Keratinocyte (primary cell): ENCODE measurements around the gene PACS2. TPM values are rescaled to one million over a fixed set of nuclear protein-coding genes. Genes with fewer than 3 reads are reported as not detected.

Experiments used
- DNase-seq: peaks from one replicate; pipeline ENCODE4 v3.0.0-alpha.2; 2011; ENCODE audit warnings: low read depth, missing footprints, low spot score
- FAIRE-seq: peaks from 2 replicates; lab custom pipeline; 2011; peaks lifted over from hg19 to GRCh38; lab: Jason Lieb, UNC
- H2AFZ ChIP-seq: 2 replicates; pipeline ENCODE4 v1.6.0; 2012; ENCODE audit warnings: low read length, control low read depth, inconsistent platforms; ENCODE audit not compliant: control insufficient read depth
- H3K27ac ChIP-seq: 2 replicates; pipeline ENCODE4 v1.5.1; 2011; ENCODE audit warnings: low read length; ENCODE audit not compliant: control insufficient read depth, insufficient read depth
- H3K27me3 ChIP-seq: 3 replicates; pipeline ENCODE4 v1.6.0; 2011; ENCODE audit warnings: low read length; ENCODE audit not compliant: control insufficient read depth, insufficient read depth; ENCODE audit errors: extremely low read depth
- H3K36me3 ChIP-seq, 2 experiments: 2 replicates in 1 of 2; 3 replicates in 1 of 2; pipeline ENCODE4 v1.5.1; 2011; ENCODE audit warnings: low read length in 2 of 2, mild to moderate bottlenecking in 1 of 2; ENCODE audit not compliant: control insufficient read depth in 2 of 2, insufficient read depth in 2 of 2; ENCODE audit errors: extremely low read depth in 1 of 2
- H3K4me1 ChIP-seq: 3 replicates; pipeline ENCODE4 v1.5.1; 2011; ENCODE audit warnings: low read length; ENCODE audit not compliant: control insufficient read depth, insufficient read depth; ENCODE audit errors: extremely low read depth
- H3K4me2 ChIP-seq: 3 replicates; pipeline ENCODE4 v1.6.0; 2011; ENCODE audit warnings: low read depth, low read length; ENCODE audit not compliant: control insufficient read depth, insufficient read depth; ENCODE audit errors: extremely low read depth
- H3K4me3 ChIP-seq, 3 experiments: fragments of 200-600 bp in 1 of 3; sonication (generic) in 1 of 3; 2 replicates in 2 of 3; 3 replicates in 1 of 3; pipeline ENCODE4 v1.5.1; 2011 to 2016; ENCODE audit warnings: low read length in 3 of 3, mild to moderate bottlenecking in 3 of 3, control low read depth in 2 of 3, inconsistent platforms in 1 of 3, low read depth in 1 of 3, mixed read lengths in 1 of 3, mixed run types in 1 of 3, moderate library complexity in 1 of 3; ENCODE audit not compliant: control insufficient read depth in 2 of 3, insufficient read depth in 2 of 3; ENCODE audit errors: extremely low read depth in 1 of 3
- H3K79me2 ChIP-seq: 2 replicates; pipeline ENCODE4 v1.6.0; 2012; ENCODE audit warnings: low read length; ENCODE audit not compliant: control insufficient read depth, insufficient read depth
- H3K9ac ChIP-seq: 3 replicates; pipeline ENCODE4 v1.6.0; 2011; ENCODE audit warnings: low read length; ENCODE audit not compliant: control insufficient read depth, insufficient read depth; ENCODE audit errors: extremely low read depth
- H3K9me1 ChIP-seq: 3 replicates; pipeline ENCODE4 v1.6.0; 2011; ENCODE audit warnings: low read length; ENCODE audit not compliant: control insufficient read depth, insufficient read depth; ENCODE audit errors: extremely low read depth
- H3K9me3 ChIP-seq: 2 replicates; pipeline ENCODE4 v1.5.1; 2012; ENCODE audit warnings: low read depth, low read length; ENCODE audit not compliant: control insufficient read depth
- H4K20me1 ChIP-seq: 3 replicates; pipeline ENCODE4 v1.6.0; 2011; ENCODE audit warnings: low read length; ENCODE audit not compliant: control insufficient read depth, insufficient read depth; ENCODE audit errors: extremely low read depth
- CTCF ChIP-seq, 3 experiments: IDR thresholded peaks in 1 of 3; conservative IDR thresholded peaks in 1 of 3; optimal IDR thresholded peaks in 1 of 3; 2 replicates in 2 of 3; 3 replicates in 1 of 3; pipeline versions ENCODE3 to v1.5.1; 2011; ENCODE audit warnings: low read length in 3 of 3, mild to moderate bottlenecking in 3 of 3, moderate library complexity in 2 of 3, control low read depth in 1 of 3, inconsistent platforms in 1 of 3; ENCODE audit not compliant: insufficient read depth in 2 of 3; ENCODE audit errors: extremely low read depth in 1 of 3
- EZH2 ChIP-seq: IDR thresholded peaks from one replicate; pipeline ENCODE4 v1.6.1; 2012; ENCODE audit warnings: inconsistent platforms, mild to moderate bottlenecking, low read length, moderate library complexity
- dilution Hi-C: fragments of 300-500 bp; cut with MboI; formaldehyde crosslinking; loops from one replicate; pipeline ENCODE4 v1.7.0; 2020; ENCODE audit warnings: low sequenced_read_pairs; ENCODE audit not compliant: extremely low pct_ligation_motif_present
- polyA plus RNA-seq, 5 experiments: library from polyadenylated mRNA; depleted of rRNA in 3 of 5; stranded (reverse) in 3 of 5; stranded (forward) in 1 of 5; unstranded in 1 of 5; fragments of >200 nt; gene quantifications; 1 replicate in 1 of 5; 2 replicates in 3 of 5; 3 replicates in 1 of 5; pipeline versions ENCODE4 v1.2.1 to v1.2.3, GENCODE V29; 2011 to 2012; ENCODE audit warnings: missing spikeins in 2 of 5, low read depth in 1 of 5, low replicate concordance in 1 of 5

Gene PACS2
- polyA plus RNA-seq, 1 donor (not counting 4 experiments of a cell fraction or from before 2014, with no cell fraction given) = 11.8 TPM

- no peaks in the 10 kb centered on the region for H3K9me1 ChIP-seq
- H3K4me2 ChIP-seq = peak overlapping the region; percentile 65
- peak overlapping the region; percentile 2 for H3K9ac ChIP-seq
- no peak overlapping the region for H3K27ac ChIP-seq
- no peaks in the 10 kb centered on the region for H3K9me3 ChIP-seq
- H3K79me2 ChIP-seq = no peaks in the 10 kb centered on the region
- peaks cover 5% of the 10 kb centered on the region for H3K4me1 ChIP-seq
- H3K27me3 ChIP-seq = no peaks in the 10 kb centered on the region
- dilution Hi-C loops = no loop called here
- H3K4me3 ChIP-seq = no peak overlapping the region
- H3K36me3 ChIP-seq = peaks cover 0 to 5% of the 10 kb centered on the region in 2 experiments
- FAIRE-seq (peak; percentile 93), DNase-seq (peak; percentile 67)
- H2AFZ ChIP-seq = no peak overlapping the region
- peak; percentile 88 to 96 (median 90) for TF ChIP-seq CTCF (optimal IDR thresholded peaks at IDR 0.05 in 1 of 3, IDR thresholded peaks at IDR 0.05 in 1 of 3, conservative IDR thresholded peaks at IDR 0.05 in 1 of 3; ENCODE audit: extremely low read depth in 1 of 3, insufficient read depth in 2 of 3, low read length in 3 of 3)
- no peak for TF ChIP-seq EZH2
- H4K20me1 ChIP-seq = no peaks in the 10 kb centered on the region
Measured at GRCh38 chr14:105351920-105352851, 37.6 kb downstream of the PACS2 start.

- FAIRE-seq (no peak), DNase-seq (no peak)
- Histone ChIP-seq H3K9me1 (no peaks in the 10 kb centered on the region), H2AFZ (no peak overlapping the region), H3K4me2 (no peak overlapping the region), H3K9ac (no peak overlapping the region), H3K9me3 (no peaks in the 10 kb centered on the region), H3K36me3 (peaks cover 0 to 5% of the 10 kb centered on the region in 2 experiments), H4K20me1 (no peaks in the 10 kb centered on the region), H3K4me3 (no peak overlapping the region), H3K27ac (no peak overlapping the region), H3K27me3 (no peaks in the 10 kb centered on the region), H3K4me1 (peaks cover 5% of the 10 kb centered on the region), H3K79me2 (no peaks in the 10 kb centered on the region)
- dilution Hi-C loops = no loop called here
- no peak for TF ChIP-seq CTCF (optimal IDR thresholded peaks at IDR 0.05 in 1 of 3, IDR thresholded peaks at IDR 0.05 in 1 of 3, conservative IDR thresholded peaks at IDR 0.05 in 1 of 3; ENCODE audit: extremely low read depth in 1 of 3, insufficient read depth in 2 of 3, low read length in 3 of 3)
- TF ChIP-seq EZH2 = no peak
Measured at GRCh38 chr14:105353136-105353535, 38.6 kb downstream of the PACS2 start.
